ENCODE results near the gene GFPT1.
"Not testable (repeated sequence)": the region's sequence is repeated elsewhere in the genome, so short reads cannot be mapped to it uniquely, and the experiment has no call there.

Gene GFPT1

GRCh38 chr2:69384618-69385081, 2.4 kb downstream of the GFPT1 start:
- in situ Hi-C loops (cut with MboI; ENCODE audit: low sequenced_read_pairs): no loop called here

- in situ Hi-C loops (cut with MboI; ENCODE audit: low sequenced_read_pairs): no loop called here
Measured at GRCh38 chr2:69383176-69383812, 3.7 kb downstream of the GFPT1 start.

- in situ Hi-C loops (cut with MboI; ENCODE audit: low sequenced_read_pairs): no loop called here
Measured at GRCh38 chr2:69382547-69382946, 4.5 kb downstream of the GFPT1 start.

- in situ Hi-C loops (cut with MboI; ENCODE audit: low sequenced_read_pairs): no loop called here
Measured at GRCh38 chr2:69381337-69381737, 5.7 kb downstream of the GFPT1 start.

GRCh38 chr2:69380072-69380917, 6.7 kb downstream of the GFPT1 start:
- in situ Hi-C loops (cut with MboI; ENCODE audit: low sequenced_read_pairs): no loop called here

- in situ Hi-C loops (cut with MboI; ENCODE audit: low sequenced_read_pairs): no loop called here
Measured at GRCh38 chr2:69376403-69376802, 10.6 kb downstream of the GFPT1 start.

GRCh38 chr2:69375494-69376353, 11.3 kb downstream of the GFPT1 start:
- in situ Hi-C loops (cut with MboI; ENCODE audit: low sequenced_read_pairs): no loop called here

GRCh38 chr2:69372767-69373166, 14.3 kb downstream of the GFPT1 start:
- in situ Hi-C loops (cut with MboI; ENCODE audit: low sequenced_read_pairs): no loop called here

- in situ Hi-C loops (cut with MboI; ENCODE audit: low sequenced_read_pairs): no loop called here
Measured at GRCh38 chr2:69369802-69370201, 17.2 kb downstream of the GFPT1 start.

- in situ Hi-C loops (cut with MboI; ENCODE audit: low sequenced_read_pairs): no loop called here
Measured at GRCh38 chr2:69368588-69368987, 18.4 kb downstream of the GFPT1 start.

GRCh38 chr2:69359371-69359770, 27.7 kb downstream of the GFPT1 start:
- in situ Hi-C loops (cut with MboI; ENCODE audit: low sequenced_read_pairs): no loop called here

- in situ Hi-C loops (cut with MboI; ENCODE audit: low sequenced_read_pairs): no loop called here
Measured at GRCh38 chr2:69358914-69359313, 28.1 kb downstream of the GFPT1 start.

GRCh38 chr2:69356471-69356870, 30.6 kb downstream of the GFPT1 start:
- in situ Hi-C loops (cut with MboI; ENCODE audit: low sequenced_read_pairs): no loop called here

GRCh38 chr2:69354976-69355375, 32.1 kb downstream of the GFPT1 start:
- in situ Hi-C loops (cut with MboI; ENCODE audit: low sequenced_read_pairs): not testable (repeated sequence)

- in situ Hi-C loops (cut with MboI; ENCODE audit: low sequenced_read_pairs): no loop called here
Measured at GRCh38 chr2:69353360-69353759, 33.7 kb downstream of the GFPT1 start.

- in situ Hi-C loops (cut with MboI; ENCODE audit: low sequenced_read_pairs): no loop called here
Measured at GRCh38 chr2:69348781-69349180, 38.2 kb downstream of the GFPT1 start.

- in situ Hi-C loops (cut with MboI; ENCODE audit: low sequenced_read_pairs): no loop called here
Measured at GRCh38 chr2:69345434-69345833, 41.6 kb downstream of the GFPT1 start.

- in situ Hi-C loops (cut with MboI; ENCODE audit: low sequenced_read_pairs): no loop called here
Measured at GRCh38 chr2:69344305-69344704, 42.7 kb downstream of the GFPT1 start.

- in situ Hi-C loops (cut with MboI; ENCODE audit: low sequenced_read_pairs): no loop called here
Measured at GRCh38 chr2:69340101-69340775, 46.8 kb downstream of the GFPT1 start.

GRCh38 chr2:69335311-69335710, 51.7 kb downstream of the GFPT1 start:
- in situ Hi-C loops (cut with MboI; ENCODE audit: low sequenced_read_pairs): no loop called here

- in situ Hi-C loops (cut with MboI; ENCODE audit: low sequenced_read_pairs): no loop called here
Measured at GRCh38 chr2:69333352-69333751, 53.7 kb downstream of the GFPT1 start.
